HG03442 (cell line): ENCODE measurements around the gene ATG5.

Source experiments
- ATAC-seq: cut with Tn5 transposase; IDR thresholded peaks from one replicate; pipeline ENCODE4 v1.9.1; 2021; ENCODE audit warnings: mild to moderate bottlenecking, moderate library complexity; ENCODE audit not compliant: unreplicated experiment

ATG5 gene

DNA sequence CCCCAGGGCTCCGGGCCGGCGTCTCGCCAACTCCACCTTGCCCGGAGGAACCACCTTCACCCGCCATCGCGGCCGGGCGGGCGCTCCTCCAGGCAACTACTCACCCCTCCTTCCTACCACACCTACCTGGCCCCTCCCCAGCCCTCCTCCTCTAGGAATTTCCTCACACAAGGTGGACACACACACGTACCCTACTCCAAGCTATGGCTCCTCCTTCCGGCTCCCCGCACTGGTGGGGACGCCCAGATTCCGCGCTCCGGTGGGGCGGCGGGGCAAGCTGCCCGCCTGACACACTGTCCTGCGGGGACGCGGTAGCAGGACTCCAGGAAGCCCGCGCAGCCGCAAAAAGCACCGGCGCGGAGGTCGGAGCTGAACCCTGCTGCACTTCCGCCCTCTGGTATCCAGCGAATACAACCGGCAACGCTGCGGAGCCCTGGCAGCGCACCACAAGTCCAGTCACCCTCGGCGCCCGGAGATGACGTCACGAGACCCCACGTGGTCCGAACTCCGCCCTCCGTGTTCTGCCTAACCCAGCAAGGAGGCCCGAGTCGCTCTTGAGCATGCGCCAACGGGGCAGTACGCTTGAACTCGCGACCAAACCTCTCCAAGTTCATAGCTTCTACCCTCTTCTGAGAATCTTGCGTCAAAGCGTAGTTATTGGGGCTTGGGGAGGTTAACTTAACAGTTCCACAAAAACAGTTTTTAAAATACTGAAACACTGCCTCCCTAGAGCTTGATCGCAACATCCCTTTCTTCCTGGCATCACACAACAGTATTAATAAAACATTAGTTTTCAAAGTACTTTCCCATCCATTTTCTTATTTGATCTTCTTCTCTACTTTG lies at the start of gene ATG5:
Gene ATG5 (minus strand): TSS at position 425 of the 843 bp plus-strand sequence. CDS start 9,552 bp downstream, outside the sequence.
- peak; percentile 95 for ATAC-seq

GRCh38 chr6:106373502-106374239 lies 48.1 kb upstream of the ATG5 start:
- ATAC-seq: no peak

GRCh38 chr6:106372838-106373501 lies 47.4 kb upstream of the ATG5 start:
- ATAC-seq: no peak

- no peak for ATAC-seq
These were observed 45.1 kb upstream of the ATG5 start for GRCh38 chr6:106370639-106371038.

GRCh38 chr6:106369739-106370138 lies 44.2 kb upstream of the ATG5 start:
- ATAC-seq: no peak

- ATAC-seq: no peak
These were observed 38.0 kb upstream of the ATG5 start for GRCh38 chr6:106363401-106364138.

DNA sequence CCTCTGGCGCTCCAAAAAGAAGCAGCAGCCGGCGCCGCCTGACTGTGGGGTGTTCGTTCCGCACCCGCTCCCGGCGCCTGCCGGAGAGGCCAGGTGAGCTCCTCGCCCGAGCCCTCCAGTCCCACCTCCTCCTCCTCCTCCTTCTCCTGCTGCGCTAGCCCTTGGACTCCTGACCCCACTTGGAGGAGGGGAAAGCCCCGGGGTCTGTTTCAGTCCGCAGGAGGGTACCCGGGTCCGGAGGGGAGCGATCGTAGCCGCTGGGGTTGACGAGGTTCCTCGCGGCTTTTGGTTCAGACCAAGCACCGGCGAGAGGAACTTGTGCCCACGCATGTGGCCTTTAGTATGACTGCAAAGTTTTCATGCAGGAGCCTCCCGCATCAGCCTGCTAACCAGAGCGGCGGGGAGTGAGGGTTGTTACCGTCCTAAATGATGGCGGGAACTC lies 35.5 kb upstream of the ATG5 start:
- ATAC-seq: peak; percentile 24

- ATAC-seq: peak; percentile 76
These were observed 34.9 kb upstream of the ATG5 start, which contains the start of gene CRYBG1 for GRCh38 chr6:106360410-106360988. Gene CRYBG1, plus strand, starts transcription at chr6:106360717. Its CDS starts 192 bp downstream, at chr6:106360909.

DNA sequence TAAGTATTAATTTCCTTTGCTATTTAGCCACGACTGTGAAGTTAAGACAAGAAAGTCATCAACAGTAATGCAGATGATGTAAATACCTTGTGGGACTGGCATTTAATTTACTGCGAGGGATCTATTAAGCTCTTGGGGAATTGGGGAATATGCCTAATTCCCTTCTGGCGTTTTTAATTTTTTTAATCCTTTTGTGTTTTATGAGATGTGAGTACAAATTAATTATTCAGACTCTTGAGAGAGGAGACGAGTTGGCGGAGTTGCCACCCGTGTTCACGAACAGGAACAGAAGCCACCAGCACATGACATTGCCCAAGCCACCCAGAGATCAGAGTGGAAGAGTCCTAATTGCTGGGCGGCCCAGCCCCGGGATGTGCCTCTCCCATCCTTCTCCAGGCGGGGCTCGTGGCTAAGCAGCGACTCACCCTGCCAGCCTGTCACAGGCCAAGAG lies 34.4 kb upstream of the ATG5 start:
- ATAC-seq: peak; percentile 14

DNA sequence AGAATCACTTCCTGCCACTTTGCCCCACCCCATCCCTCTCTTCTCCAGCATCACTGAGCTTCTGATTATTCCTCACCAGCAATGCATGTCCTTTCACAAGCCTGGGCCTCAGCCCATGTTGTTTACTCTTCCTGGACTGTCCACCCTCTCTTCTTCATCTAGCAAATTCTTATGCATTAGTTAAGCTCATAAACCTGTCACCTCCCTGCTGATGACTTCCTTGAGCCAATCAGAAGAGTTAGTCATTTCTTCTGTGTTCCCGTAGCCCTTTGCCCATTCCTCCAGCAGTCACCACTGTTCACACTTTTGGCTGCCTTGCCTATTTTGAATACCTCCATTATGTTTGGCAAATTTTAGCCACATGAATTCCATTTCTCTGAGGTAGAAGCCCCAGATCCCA lies 30.8 kb upstream of the ATG5 start:
- no peak for ATAC-seq

GRCh38 chr6:106347219-106347618 lies 21.7 kb upstream of the ATG5 start:
- ATAC-seq: no peak

GRCh38 chr6:106339334-106340029 lies 13.9 kb upstream of the ATG5 start:
- ATAC-seq: no peak

DNA sequence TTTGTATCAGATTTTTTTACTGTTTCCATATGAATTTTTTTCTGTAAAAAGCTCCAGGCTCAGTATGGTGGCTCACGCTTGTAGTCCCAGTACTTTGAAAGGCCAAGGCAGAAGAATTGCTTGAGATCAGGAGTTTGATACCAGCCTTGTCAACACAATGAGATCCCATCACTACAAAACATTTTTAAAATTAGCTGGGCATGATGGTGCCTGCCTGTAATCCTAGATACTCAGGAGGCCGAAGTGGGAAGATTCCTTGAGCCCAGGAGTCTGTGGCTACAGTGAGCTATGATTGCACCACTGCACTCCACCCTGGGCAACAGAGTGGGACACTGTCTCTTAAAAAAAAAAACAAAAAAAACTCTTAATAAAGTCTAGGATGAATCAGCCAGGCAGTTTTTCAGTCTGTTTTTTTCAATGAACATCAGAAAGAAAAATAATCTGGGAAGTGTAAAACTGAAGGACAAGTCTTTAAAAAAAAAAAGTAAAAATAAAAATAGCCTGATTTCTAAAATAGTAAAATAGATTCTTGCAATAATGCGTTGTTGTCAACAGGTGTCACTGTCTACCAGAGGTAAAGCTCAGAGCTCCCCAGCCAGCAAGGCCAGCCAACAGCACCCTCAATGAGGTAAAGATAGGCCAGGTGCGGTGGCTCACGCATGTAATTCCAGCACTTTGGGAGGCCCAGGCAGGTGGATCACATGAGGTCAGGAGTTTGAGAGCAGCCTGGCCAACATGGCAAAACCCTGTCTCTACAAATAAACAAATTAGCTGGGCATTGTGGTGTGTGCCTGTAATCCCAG lies 9.3 kb upstream of the ATG5 start:
- ATAC-seq: no peak

DNA sequence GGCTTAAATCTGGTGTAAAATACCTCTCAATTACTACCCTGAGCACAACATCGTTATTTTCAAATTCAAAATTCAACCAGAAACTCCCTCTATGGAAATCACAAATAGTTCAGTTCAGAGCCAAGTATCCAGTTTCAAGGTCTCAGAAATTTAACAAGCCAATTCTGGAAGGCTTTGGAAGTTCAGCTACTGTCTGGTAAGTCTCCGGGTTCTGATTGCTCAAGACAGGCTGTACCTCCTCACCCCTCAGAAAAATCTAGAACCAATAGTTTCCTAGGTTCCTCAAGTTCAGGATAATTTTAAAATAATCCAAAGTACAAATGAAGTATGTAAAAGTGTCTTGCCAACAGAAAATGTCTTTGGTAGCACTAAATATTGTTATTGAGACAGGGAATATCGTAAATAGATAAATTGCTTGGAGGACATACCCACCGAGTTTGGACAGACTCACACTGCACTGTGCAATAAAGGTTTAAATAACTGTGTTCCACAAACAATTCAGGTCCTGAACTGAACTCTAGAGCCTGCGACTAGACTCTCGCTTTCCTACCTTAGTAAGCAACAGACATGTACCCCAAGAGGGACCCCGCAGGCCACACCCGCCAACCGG lies 729 bp downstream of the ATG5 start:
- no peak for ATAC-seq

- ATAC-seq: no peak
These were observed 3.6 kb downstream of the ATG5 start for GRCh38 chr6:106321940-106322339.

DNA sequence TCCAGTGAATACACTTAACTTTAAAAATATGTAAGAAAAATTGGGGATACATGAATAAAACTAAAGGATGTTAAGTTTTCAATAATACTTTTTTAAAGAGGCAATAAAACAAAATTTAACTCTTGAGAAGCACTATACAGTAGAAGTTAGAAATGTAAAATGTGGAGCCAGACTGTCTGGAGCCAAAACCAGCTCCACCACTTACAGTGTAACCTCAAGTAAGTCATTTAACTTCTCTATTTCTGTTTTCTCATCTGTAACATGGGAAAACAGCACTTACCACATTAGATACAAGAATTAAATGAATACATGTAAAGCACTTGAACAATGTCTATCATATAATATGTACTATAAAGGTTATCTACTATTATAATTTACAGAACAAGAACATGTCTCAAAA lies 6.7 kb downstream of the ATG5 start:
- no peak for ATAC-seq

DNA sequence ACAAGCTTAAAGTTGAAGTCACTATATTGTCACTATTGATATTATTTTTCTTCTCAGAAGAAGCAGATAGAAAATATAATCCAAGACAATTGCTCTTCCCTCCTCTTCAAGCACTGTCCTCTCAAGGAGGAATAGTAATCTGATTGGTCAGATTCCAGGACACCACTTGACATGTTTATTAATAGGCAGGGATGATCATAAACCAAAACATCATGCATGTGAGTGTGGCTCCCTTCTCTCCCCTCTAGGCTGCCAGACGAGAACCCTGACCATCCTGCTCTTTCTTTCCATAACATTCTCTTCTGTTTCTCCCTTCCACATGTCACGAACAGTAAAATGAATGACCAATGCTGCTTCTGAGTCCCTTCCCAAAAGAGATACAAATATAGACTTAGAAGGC lies 7.5 kb downstream of the ATG5 start:
- ATAC-seq: no peak

- no peak for ATAC-seq
These were observed 9.2 kb downstream of the ATG5 start for GRCh38 chr6:106316375-106316766.
